HG02973 (cell line): ENCODE data around the gene CLSTN2.

Experiments
- ATAC-seq: cut with Tn5 transposase; IDR thresholded peaks from one replicate; pipeline ENCODE4 v1.9.1; 2021; ENCODE audit warnings: moderate library complexity; ENCODE audit not compliant: unreplicated experiment

CLSTN2 gene

DNA sequence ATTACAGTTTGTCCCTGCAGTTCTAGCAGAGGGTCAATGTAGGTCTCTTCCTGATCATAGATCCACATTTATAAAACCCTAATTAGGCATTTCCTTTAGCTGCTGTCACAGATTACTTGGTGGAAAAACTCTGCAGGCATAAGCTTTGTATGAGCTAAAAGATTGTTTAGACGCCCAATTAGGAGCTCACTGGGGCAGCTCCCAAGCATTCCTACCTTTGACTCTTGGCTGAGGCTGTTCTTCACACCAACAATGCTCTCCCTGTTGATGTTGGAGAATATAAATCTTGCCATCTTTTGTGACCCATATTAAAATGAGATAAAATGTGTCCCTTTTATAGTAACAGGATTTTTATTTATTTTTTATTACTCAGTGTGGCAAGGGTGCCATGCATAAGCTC, 594.6 kb downstream of the CLSTN2 start:
- ATAC-seq, result no peak

DNA sequence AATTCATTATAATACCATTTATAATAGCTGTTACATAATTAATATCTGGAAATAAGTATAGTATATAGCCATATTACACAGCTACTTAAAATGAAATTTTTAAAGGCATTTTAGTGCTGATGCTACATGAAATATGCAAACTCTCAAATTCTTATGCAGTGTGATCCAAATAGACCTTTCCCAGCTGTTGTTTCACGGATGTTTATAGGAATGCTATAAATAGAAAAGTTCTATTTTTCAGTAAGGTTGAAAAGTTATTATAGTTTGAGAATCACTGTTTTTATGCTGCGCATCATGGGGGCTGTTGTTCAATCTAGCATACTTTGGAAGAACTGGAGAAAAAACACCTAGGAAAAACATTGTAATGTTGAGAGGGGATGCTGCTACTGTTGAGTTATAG, 595.1 kb downstream of the CLSTN2 start:
- no peak for ATAC-seq

DNA sequence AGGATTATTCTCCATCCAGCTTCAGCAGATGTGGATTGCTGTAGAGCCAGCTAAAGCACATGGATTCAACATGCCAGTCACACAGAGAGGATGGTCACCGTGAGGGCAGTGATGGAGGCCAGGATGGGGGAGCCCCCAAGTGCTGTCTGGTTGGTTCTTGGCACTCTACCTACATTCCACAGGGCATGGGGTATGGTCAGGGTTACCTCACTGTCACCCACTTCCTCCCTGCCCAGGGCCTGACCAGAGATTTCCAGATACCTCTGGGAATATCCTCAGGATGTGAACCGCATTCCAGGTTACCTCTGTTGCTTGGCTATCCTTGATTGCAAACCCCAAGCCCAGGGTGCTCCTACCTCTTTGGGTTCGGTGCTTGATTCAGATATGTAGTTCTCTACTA, 595.6 kb downstream of the CLSTN2 start:
- no peak for ATAC-seq

DNA sequence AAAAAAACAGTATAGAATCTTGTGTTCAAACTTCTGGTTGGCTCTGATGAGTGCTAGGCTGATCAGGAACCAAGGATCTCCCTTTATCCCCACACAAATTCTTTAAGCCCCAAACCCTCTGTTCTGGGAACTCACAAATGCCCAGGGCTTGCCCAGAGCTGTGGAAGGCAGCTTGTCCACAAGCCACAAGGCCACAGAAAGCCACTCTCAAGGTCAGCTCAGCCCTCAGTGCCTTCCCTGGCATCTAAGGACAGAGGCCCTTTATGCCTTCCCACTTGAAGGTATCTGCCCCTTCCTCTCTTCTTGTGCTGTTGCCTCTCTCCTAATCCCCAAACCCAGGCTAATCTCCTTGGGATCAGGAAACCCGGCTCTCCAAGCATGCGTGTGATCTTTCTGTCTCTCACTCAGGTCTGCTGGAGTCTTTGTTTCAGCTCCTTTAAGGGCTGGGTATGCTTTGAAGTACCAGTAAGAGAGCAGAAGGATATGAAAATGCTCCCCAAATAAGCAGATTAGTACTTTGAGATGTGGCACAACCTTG, 597.9 kb downstream of the CLSTN2 start:
- ATAC-seq, result no peak

DNA sequence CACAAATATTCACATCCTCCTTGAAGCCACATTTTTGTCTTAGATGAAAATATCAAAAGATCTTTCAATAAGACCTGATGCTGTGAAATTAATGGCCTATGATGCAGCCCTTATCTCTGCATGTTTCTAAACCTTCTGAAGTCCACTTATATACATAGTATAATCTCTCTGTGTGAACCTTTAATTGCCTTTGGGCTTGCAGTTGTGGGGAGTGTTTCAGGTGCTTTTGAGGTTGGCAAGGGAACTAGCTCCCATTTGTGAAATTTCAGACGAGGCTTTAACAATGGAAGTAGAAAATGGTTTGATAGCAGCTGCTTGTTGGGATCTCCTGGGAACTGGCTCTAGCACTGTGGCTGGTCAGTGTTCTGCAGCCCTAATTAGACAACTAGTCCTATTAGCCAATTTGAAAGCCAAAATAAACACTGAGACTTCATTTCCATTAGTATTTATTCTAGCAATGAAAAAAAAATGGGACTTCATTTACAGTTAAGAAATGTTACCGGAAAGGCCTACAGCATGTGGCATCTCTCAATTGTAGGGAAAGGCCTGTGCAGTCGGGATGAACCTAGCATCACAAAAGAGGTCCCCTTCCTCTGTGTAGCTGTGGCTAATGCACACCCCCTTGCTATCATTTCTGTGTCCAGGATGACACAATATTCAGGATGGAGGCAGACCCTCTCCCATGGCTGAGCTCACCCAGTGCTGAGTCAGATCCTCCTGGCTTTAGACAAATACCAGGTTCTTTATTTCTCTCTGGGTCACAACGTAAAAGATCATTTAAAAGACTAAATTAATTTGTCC, 602.1 kb downstream of the CLSTN2 start:
- ATAC-seq, result no peak

DNA sequence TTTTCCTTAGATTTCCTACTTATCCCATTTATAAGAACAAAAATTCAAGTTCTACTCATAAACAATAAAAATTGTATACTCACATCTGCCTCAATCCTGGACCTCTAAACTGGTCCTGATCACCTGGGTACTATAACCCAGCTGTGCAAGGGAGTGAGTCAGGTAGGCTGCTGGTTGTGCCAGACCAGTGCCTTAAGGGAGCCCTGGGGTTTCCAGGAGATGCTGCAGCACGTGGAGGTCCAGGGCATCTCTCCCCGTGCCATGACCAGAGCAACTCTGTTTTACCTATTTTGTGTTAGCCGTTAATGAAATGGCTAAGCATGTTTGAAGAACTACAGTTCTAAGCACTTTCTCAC, 602.7 kb downstream of the CLSTN2 start:
- ATAC-seq, result no peak

DNA sequence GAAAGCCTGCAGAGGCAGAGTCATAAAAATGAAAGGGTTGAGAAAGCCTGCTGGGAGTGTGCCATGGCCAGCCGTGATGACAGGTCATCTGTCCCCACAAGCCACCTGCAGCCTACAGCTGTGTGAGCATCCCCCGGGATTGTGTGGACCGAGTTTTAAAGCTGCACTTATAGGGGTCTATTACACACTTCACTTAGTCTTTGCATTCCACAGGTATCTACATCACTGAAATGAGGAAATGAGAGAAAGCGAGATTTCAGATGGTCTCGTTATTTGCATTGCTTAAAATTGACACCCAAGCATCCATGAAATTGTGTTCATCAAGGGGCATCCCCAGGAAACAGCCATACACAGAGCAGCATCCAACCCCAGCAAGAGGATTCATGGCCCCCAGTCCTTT, 605.3 kb downstream of the CLSTN2 start:
- ATAC-seq, result peak; percentile 68

DNA sequence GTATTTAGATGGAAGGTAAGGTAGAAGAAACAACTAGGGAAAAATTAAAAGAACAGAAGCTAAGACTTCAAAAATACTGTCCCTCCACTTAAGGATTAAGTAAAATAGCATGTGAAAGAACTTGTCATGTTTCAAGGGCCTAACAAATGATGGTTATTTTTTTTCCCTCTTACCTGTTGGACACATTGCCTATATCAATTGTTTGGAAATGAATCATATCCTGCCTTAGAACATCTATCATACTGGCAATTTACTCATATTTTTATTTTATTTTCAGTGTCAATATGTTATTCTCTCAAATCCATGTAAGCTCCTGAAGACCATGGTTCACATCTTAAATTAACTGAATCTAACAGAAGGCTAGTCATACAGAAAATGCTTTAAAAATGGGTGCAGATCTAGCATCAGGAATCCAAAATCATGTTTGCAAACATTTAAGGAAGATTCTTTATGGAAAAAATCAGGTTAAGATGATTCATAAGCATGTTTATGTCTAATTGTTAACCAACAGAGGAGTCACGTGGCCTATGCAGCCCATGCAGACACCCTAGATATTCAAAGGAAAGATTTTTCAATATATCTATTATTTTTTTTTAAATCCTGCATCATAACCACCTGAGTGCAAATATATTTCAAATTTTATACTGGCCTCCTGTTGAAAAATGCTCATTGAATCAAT, 607.1 kb downstream of the CLSTN2 start:
- no peak for ATAC-seq

DNA sequence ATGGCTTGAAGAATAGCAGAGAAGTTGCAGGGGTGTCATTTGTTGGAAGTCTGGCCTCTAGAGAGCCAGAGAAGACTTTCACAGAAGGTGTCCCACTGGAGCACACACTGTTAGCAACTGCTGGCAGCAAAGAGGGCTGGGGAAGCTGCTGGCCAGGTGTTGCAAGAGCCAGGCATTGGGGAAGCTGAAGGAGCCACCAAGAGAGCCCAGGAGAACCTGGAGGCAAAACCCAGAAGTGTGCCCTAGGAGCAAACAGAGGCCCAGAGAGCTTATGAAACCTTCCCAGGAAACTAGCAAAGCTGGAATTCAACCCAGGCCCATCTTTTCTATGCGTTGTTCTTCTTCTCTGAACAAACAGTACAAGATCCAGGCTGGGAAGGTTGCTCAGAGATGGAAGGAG, 610.2 kb downstream of the CLSTN2 start:
- no peak for ATAC-seq

DNA sequence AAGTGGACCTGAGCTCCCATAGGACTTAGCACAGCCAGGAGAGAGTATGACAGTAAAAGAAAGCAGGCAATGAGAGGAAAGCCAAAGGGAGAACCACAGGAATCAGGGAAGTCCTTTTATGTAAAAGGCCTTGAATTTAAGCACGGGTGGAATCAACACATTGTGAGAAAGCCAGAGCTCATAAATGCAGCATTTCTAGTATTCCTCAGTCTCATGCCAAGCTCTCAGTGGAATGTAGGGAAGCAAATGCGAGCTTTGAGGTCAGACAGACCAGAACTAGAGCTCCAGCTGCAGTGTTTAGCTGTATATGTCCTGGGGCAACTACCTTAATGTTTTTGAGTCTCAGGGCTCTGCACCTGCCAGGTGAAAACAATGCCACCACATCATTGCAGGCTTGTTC, 610.8 kb downstream of the CLSTN2 start:
- ATAC-seq, result no peak

DNA sequence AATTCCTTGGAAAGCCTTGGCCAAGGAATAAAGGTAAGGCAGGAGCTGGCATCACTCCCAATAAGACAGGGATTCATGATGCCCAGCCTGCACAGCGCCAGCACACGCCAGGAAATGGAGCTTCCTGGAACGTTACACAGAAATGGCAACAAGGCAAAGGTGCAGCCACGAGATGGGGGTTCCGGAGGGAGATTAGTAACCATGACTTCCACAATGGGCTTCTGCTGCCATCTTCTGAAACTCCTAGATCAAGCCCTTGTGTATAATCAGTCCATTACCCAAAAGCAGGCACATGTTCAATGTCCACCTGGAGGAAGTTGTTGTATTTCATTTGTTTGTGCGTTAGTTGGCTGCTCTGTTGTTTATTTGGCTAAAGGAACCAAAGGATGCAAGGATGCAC, 611.7 kb downstream of the CLSTN2 start:
- no peak for ATAC-seq

DNA sequence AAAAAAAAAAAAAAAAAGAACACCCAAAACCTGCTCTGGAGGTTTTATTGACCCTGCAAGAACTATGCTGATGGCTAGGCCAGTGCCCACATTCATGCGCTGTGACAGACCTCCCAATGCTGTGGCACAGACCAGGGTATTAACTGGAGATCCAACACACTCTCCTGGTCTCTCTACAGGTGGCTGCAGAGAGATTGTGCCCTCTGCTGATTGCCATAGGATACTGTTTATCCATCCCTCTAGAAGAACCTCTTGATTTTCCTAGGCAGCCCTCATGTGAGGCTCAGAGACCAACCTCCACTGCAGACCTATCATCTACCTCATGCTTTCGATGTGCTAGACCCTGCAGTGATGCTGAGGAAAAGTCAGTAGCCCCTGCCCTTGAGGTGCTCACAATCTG, 617.4 kb downstream of the CLSTN2 start:
- ATAC-seq, result no peak

DNA sequence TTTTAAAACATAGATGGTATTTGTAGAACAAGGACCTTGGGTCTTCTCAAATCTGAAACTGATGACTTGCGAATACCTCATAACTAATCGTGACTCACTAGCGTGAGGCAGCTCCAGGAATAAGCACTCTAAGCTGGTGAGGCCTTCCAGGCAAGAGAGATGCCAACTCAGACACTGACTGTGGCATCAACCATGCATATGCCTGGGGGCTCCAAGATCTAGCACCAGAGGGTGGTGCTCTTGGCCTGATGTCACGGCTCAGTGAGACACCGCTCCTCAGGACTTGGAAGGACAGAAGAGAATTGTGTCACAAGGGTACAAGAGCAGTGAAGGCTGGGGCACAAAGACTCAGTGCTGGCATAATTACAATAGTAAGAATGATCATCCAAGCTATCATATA, 617.9 kb downstream of the CLSTN2 start:
- ATAC-seq, result no peak

DNA sequence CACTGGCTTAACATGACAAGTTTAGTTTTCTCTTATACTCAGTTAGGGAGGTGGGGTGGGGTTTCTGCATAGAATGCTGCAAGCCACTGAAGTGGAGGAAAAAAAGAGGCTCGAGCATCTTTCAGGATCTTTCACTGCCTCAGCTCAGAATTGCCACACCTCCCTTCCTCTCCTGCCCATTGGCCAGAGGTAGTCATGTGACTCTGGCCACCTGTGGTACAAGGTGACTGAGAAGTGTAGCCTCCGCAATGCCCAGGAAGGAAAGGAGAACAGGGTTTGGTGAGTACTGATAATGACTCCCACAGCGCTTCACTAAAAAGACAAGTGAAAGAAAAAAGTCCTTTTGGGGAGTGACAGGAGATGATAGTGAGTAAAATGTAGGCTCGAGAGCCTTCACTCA, 618.6 kb downstream of the CLSTN2 start:
- no peak for ATAC-seq

DNA sequence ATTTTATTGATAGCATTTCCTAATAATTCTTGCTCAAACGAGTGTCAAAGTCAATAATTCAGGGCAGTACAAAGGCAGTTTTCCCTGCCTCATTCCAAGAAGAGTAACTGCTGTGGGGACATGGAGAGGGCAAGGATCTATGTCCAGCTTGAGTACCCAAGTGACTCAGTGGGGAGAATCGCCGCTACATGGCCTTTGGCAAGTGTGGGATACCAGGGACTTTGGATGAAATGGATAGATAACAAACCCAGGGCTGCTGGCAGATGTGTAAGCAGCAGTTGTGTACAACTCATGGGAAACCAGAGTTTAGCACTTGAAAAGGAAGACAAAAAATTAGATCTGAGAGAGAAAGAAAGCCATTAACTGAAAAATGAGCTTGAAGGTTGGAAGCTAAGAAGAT, 620.7 kb downstream of the CLSTN2 start:
- no peak for ATAC-seq

DNA sequence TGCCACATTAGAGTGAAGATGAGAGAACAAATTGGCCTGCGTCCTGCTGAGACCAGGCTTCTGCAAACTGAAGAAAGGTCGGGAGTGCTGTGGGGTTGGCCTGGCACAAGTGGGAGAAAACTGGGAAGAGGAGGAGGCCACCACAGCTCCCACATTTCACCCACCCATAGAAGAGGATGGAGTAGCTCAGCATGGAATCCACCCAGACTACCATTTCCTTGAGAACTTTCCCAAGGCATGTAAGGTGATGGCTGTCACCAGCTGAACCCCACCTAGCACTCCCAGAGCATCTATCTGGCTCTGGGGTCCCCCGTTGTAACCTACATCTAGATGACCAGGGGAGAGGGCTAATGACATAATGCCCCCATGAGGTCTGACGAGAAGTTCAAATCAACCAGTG, 622.5 kb downstream of the CLSTN2 start:
- ATAC-seq, result no peak

DNA sequence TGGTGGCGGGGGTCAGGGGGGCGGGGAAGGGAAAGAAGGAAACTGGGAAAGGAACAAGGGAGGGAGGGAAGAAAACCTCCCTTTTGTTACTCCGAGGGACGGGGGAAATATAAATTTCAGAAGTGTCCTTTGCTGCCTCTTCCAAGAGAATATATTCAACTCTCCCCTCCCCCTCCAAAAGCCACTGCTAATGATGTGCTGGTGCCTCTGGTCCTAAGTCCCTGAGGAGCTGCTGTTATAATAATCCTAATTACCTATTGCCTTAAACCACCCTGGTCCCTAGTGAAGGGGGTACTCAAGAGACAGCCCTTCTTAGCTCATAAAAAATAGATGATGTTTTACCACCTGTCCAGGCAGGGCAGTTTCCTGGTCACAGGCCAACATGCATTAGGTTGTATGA, 624.6 kb downstream of the CLSTN2 start:
- ATAC-seq, result no peak

DNA sequence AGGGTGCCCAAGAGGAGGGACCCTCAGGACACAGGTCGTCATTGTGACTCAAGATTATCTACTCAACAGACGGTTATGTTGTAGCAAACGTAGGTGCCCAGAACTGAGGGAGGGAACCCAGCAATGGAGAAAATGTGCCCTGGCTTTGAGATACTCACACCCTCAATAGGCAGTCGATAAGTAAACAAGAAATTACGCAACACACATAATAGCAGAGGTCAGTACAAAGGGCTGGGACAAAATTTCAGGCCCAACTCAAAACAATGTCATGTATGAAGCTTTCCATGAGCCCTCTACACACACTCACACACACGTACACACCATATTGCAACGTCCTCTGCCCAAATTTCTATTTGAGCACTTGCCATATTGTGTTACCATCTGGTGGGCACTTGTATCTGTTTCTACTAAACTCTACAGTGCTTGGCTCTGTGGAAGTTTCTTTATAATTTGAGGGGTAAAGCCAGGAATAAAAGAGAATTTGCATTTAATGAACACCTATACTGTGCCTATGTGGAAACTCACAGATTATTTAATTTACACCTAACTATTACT, 628.3 kb downstream of the CLSTN2 start:
- ATAC-seq, result no peak

DNA sequence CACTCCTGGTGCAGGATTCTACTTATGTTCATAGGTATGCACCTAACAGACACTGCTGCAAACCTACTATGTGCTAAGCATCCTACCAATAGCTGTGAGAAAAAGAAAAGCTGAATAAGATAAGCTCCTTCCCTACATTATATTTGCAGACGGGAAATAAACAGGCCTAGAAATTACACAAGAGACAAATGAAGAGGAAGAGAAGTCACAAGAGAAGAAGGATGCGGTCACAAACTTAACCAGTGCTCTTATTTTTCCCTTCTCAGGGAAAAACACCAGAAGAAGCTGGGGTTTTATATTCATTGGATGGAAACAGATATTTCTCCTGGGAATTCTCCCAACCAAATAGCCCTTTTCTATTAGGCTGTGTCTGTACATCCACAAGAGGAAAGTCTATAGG, 633.1 kb downstream of the CLSTN2 start:
- ATAC-seq, result no peak

DNA sequence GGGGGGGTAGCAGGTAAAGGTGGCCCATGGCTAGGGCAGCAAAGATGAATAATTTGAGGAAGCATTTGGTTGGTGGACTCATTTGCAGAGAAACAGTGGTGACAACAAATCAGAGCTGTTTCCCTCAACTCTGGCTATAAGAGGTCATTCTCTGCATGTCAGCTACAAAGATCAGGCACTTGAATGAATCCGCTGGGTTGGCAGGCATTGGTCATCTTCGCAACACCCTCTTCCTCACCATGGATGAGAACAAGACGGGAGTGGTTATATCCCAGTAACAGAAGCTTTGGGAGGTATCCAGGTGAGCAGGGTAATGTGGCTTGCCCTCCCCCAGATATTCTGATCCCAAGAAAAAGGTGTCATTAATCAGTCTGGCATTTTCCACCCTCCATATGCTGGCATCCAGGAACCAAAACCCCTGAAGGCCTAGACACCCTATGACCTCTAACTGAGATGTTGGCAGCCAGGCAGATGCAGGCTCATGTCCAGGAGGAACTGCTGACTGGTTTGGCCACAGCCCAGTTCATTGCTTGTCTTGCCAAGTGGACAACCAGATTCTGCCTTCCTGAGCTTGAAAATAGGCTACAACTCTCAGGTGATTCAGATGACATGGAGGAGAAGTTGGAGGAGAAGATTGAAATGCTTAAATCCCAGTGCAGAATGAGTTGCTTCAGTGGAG, 634.0 kb downstream of the CLSTN2 start:
- no peak for ATAC-seq

DNA sequence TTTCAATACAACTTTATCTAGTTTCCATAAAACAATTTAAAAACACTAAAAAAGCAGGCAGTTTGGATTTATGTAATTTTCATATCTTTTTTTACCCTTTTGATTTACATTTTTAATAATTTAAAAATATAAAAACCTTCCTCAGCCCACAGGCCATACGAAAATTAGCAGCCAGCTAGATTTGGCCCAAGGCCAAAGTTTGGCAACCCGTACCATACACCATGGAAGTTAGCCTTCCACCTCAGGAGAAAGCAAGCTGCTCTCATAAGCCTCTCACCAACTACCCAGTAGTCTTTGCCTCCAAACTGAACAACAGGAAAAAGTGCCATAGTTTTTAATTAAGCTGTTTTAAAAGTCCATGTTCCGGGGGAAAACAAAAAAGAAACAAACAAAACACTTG, 635.6 kb downstream of the CLSTN2 start:
- no peak for ATAC-seq

DNA sequence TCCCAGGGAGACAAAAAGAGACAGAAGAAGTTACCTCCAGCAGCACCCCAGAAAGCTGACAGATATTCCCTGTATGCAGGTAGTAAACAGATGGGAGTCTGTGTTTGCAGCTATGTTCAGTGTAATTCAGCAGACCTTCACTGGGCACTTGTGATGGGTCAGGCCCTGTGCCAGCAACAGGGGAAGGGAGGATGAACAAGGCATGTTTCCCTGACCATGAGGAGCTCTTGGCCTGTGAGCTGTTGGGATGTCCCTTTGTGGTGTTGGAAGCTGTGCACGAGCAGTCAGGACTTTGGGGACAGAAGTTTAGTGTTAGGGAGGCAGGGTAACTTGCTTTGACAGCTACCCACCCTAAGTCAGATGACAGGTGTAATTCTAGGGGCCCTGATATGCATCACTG, 636.9 kb downstream of the CLSTN2 start:
- ATAC-seq, result no peak
